Astrocyte (in vitro differentiated cells and primary cell): ENCODE measurements around the gene PDE6D.

Experiments used
- CTCF ChIP-seq: IDR thresholded peaks from 2 replicates; pipeline ENCODE4 v1.5.1; 2011; ENCODE audit warnings: low read depth, mild to moderate bottlenecking, inconsistent platforms, low read length, moderate library complexity; ENCODE audit not compliant: insufficient read depth
- EZH2 ChIP-seq: IDR thresholded peaks from 2 replicates; pipeline ENCODE4 v1.6.1; 2012; ENCODE audit warnings: mild to moderate bottlenecking, low read length, inconsistent platforms; ENCODE audit not compliant: insufficient read depth

DNA sequence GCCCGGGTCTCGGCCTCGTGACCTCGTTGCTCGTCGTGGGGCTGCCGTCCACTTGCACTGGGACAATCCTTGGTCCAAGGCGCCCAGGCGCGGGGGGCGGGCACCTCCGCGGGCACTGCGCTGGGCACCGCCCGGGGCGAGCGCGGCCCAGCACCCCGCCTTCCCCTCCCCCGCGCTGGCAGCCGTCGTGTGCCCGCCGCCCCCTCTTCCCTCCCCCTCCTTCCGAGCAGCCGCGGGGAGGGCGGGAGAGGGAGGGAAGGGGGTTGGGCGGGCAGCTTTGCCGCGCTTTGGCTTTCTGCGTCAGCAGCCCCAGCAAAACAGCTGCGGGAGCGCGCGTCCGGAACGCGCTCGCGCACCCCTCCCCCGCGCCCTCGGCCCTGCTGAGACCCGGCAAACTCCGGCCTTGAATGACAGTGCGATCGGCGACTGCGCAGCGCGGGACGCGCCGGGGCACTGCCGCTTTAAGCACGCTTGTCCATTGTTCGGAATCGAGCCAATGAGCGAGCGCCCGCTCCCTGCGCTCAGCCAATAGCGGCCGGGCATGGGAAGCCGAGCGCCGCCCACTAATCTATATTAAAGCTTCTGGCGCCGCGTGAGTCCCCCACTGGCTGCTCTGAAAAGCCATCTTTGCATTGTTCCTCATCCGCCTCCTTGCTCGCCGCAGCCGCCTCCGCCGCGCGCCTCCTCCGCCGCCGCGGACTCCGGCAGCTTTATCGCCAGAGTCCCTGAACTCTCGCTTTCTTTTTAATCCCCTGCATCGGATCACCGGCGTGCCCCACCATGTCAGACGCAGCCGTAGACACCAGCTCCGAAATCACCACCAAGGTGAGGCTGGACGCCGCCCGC, 72.9 kb downstream of the PDE6D start, which contains the start of gene PTMA:
- TF ChIP-seq EZH2 (no peak), CTCF (no peak)
